ENCODE results near the gene EIF5A.

Gene EIF5A

GRCh38 chr17:7281074-7281952 lies 26.1 kb upstream of the EIF5A start, which contains the start of gene SLC2A4:
SLC2A4 (plus strand) TSS chr17:7281718; CDS start chr17:7281935, 217 bp downstream.
- no peak for TF ChIP-seq GATA3 (IDR thresholded peaks at IDR 0.05; ENCODE audit: low read depth, low read length)
- TF ChIP-seq GATA2 (IDR thresholded peaks at IDR 0.05; ENCODE audit: low read depth, low read length) = no peak

- TF ChIP-seq GATA3 (IDR thresholded peaks at IDR 0.05; ENCODE audit: low read depth, low read length) (no peak), GATA2 (IDR thresholded peaks at IDR 0.05; ENCODE audit: low read depth, low read length) (no peak)
Observed at GRCh38 chr17:7281953-7282751, 25.3 kb upstream of the EIF5A start.

GRCh38 chr17:7282752-7283321 lies 24.6 kb upstream of the EIF5A start:
- no peak for TF ChIP-seq GATA3 (IDR thresholded peaks at IDR 0.05; ENCODE audit: low read depth, low read length)
- TF ChIP-seq GATA2 (IDR thresholded peaks at IDR 0.05; ENCODE audit: low read depth, low read length) = no peak

GRCh38 chr17:7283471-7284216 lies 23.8 kb upstream of the EIF5A start:
- TF ChIP-seq GATA3 (IDR thresholded peaks at IDR 0.05; ENCODE audit: low read depth, low read length) (no peak), GATA2 (IDR thresholded peaks at IDR 0.05; ENCODE audit: low read depth, low read length) (no peak)

GRCh38 chr17:7284911-7285310 lies 22.5 kb upstream of the EIF5A start:
- no peak for TF ChIP-seq GATA3 (IDR thresholded peaks at IDR 0.05; ENCODE audit: low read depth, low read length)
- no peak for TF ChIP-seq GATA2 (IDR thresholded peaks at IDR 0.05; ENCODE audit: low read depth, low read length)

GRCh38 chr17:7285679-7286078 lies 21.7 kb upstream of the EIF5A start:
- TF ChIP-seq GATA2 (IDR thresholded peaks at IDR 0.05; ENCODE audit: low read depth, low read length) (no peak), GATA3 (IDR thresholded peaks at IDR 0.05; ENCODE audit: low read depth, low read length) (no peak)

- TF ChIP-seq GATA2 (IDR thresholded peaks at IDR 0.05; ENCODE audit: low read depth, low read length) = no peak
Observed at GRCh38 chr17:7289256-7290032, 18.0 kb upstream of the EIF5A start.

GRCh38 chr17:7290166-7290565 lies 17.3 kb upstream of the EIF5A start:
- TF ChIP-seq GATA2 (IDR thresholded peaks at IDR 0.05; ENCODE audit: low read depth, low read length) (no peak), GATA3 (IDR thresholded peaks at IDR 0.05; ENCODE audit: low read depth, low read length) (no peak)

- TF ChIP-seq GATA2 (IDR thresholded peaks at IDR 0.05; ENCODE audit: low read depth, low read length) = no peak
Observed at GRCh38 chr17:7290685-7291084, 16.7 kb upstream of the EIF5A start.

GRCh38 chr17:7292194-7292593 lies 15.2 kb upstream of the EIF5A start:
- TF ChIP-seq GATA3 (IDR thresholded peaks at IDR 0.05; ENCODE audit: low read depth, low read length) (no peak), GATA2 (IDR thresholded peaks at IDR 0.05; ENCODE audit: low read depth, low read length) (no peak)

- TF ChIP-seq GATA2 (IDR thresholded peaks at IDR 0.05; ENCODE audit: low read depth, low read length) (no peak), GATA3 (IDR thresholded peaks at IDR 0.05; ENCODE audit: low read depth, low read length) (no peak)
Observed at GRCh38 chr17:7292729-7293128, 14.7 kb upstream of the EIF5A start.

- no peak for TF ChIP-seq GATA2 (IDR thresholded peaks at IDR 0.05; ENCODE audit: low read depth, low read length)
- no peak for TF ChIP-seq GATA3 (IDR thresholded peaks at IDR 0.05; ENCODE audit: low read depth, low read length)
Observed at GRCh38 chr17:7293159-7293558, 14.3 kb upstream of the EIF5A start.
